ENCODE measurements around the gene INO80B.
"Not testable (repeated sequence)": the region's sequence is repeated elsewhere in the genome, so short reads cannot be mapped to it uniquely, and the experiment has no call there.

Gene INO80B
- total RNA-seq, result 0.48 to 0.96 reads per million in 2 experiments

DNA sequence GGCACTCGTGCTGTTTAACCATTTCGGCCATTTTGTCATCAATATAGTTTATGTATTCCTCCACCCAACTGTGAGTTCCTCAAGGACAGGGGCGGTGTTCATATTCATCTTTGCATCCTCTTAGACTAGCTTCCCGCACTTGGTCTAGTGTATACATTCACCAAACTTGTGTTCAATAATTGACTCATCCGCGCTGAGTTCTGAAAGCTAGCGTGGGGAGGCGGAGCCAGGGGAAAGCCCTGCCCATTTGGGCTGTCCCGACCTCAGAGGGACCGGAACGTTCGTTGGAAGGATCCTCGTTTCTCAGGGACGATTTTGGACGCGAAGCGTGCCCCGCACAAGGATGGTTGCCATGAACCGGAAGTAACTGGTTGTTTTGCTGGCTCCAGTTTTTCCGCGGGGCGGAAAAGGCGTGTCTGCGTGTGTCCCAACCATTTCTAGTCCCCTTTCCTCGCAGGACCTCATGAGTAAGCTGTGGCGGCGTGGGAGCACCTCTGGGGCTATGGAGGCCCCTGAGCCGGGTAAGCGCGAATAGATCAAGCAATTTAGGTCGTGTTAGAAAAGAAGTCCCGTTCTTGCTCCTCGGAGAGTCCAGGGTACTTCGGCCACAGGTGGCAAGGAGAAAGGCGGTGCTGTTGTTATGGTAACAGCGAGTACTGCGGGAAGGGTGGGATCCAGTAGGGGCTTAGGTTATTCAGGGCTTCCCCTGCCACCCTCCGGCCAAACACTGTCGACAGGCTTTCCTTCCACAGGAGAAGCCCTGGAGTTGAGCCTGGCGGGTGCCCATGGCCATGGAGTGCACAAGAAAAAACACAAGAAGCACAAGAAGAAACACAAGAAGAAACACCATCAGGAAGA lies at the start of gene INO80B:
TSS of gene INO80B (plus strand) at position 434 of the 858 bp plus-strand sequence. CDS start at position 464, 30 bp downstream.
- peak; percentile 94 for DNase-seq (ENCODE audit: low read depth)

DNA sequence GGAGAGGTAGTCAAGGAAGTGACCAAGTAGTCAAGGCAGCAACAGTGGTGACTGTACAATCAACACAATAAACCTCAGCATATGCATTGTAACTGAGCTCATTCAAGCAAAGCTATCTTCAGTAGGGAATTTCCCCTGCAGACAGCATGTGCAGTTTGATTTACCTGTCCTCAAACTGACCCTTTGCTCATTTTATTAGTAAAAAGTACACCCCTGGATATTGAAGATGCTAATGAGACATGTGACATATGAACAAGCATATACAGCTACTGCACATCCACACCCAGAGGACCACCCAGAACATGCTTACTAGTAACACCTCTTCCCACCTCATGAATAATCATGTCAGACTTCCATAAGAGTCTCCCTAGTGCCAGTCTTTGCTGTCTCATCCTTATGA lies 48.9 kb upstream of the INO80B start:
- no peak for DNase-seq (ENCODE audit: low read depth)

DNA sequence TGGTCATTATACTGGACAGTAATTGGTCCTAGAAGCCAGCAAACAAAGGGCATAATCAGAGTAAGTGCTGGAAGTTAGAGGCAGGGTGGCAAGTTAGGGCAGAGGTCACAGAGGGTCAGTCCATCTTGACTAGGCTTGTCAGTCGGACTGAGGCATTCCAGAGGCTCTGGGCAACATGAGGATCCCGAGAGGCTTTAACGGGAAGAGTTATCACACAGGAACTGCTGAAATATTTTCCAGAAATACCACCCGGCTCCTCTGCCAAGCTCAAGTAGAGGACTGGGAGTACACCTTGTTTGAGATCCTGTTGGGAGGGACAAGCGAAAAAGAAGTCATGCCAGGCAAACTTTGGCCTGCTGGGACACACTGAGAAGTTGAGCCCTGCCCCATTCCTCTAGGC lies 47.2 kb upstream of the INO80B start:
- no peak for DNase-seq (ENCODE audit: low read depth)

DNA sequence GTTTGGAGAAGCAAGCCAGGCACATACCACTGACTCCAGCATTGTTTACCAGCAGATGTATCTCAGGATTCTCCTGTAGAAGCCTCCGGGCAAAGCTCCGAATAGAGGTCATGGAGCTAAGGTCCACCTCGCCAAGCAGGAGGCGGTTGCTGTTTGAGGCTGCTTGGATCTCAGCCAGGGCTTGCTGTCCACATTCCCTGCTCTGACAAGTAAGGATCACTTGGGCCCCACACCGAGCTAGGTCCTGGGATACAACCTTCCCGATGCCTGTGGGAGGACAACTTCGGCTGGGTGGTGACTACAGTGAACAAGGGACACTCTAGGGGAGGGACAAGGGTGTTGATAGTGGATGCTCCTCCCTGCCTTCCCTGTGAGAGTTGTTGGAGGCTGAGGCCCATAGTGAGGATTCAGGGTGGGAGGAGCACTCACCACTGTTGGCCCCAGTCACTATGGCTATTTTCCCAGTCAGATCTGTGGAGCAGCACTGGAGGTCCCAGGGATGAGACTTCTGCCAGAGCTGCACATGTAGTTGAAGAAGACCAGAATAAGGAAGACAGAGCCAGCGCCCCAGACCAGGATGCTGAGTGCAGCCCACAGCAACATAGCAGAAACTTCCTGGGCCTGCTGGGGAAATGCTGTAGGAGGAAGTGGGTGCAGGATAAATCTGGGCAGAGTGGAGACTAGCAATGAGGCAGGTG lies 41.7 kb upstream of the INO80B start:
- DNase-seq (ENCODE audit: low read depth), result no peak

DNA sequence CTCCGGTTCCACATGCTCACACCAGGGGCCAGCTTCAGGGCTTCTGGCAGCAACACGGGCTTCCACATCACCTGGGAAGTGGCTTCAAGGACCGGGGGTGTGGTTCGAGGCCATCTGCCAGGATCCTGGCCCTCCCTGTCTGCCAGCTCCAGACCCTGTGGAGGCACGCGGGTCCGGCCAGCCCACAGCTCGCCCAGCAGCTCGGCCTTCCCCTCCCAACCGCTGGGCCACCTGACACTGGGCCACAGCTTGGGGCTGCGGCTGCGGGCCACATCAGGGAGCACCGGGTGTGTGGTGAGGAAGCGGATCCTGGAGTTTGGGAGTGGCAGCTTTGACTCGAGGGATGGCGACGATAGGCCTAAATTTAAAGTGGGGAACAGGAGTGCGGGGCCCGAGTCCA lies 40.4 kb upstream of the INO80B start:
- no peak for DNase-seq (ENCODE audit: low read depth)

DNA sequence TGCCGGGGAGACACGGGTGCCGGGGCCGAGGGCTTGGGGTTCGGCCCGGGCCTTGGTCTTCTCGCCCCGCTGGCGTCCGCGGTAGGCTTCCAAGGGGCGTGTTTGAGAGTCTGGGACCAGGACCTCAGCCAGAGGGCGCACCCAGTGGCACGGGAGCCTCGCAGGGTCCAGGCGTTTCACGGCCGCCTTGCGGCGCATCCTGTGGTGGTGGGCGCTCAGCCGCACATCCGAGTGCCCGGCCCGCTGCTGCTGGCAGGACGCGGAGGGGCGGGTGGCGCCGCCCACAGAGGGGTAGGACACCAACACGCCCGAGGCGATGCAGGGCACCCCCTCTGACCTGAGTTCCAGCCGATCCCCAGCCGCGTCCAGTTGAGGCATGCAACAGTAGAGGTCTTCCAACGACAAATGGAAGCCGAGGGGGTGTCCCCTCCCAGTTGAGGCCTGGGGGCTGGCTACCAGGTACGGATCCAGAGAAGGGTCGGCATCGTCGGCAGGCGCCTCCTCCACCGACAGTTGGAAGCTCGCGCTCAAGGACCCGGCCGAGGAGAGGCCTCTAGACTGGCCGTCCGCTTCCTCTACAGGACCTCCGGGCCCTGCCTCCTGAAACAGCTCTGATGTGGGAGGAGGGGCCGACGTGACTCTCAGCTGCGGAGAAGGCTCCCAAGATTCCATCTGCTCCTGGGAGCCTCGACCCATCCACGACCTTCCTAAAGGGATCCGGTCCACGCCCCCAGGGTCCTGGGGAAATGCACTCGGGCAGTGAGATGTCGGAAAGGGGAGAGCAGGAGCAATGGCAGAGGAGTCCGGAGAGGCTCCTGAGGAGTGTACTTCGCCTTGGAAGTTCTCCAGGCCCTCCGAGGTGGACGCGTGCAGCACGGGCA lies 39.8 kb upstream of the INO80B start:
- no peak for DNase-seq (ENCODE audit: low read depth)

DNA sequence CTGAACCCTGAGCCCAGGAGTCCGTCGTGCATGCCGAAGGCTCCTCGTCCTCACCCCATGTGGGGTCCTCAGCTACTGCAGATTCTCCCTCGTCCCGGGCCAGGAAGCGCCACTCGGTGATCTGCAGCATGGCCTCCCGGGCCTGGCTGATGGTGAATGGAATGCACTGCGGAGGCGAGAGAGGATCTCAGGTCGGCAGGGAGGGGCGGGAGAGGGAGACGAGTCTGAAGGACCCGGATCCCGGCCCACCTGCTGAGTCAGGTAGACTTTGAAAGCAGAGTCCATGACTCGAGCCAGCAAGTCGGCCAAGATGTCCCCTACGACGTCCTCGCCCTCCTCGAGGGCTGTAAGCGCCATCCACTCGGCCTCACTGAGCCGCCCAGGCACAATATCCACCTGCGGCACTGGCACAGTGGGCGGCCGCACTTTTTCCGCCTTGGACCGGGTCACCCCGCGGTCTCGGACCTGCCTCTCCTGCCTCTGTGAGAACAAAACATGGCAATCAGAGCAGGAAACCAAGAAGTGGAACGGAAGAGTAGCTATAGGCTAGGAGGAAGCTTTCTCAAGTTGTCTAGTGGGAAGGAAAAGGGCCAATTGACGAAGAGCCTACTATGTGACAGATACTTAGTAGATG lies 39.0 kb upstream of the INO80B start:
- DNase-seq (ENCODE audit: low read depth), result no peak

DNA sequence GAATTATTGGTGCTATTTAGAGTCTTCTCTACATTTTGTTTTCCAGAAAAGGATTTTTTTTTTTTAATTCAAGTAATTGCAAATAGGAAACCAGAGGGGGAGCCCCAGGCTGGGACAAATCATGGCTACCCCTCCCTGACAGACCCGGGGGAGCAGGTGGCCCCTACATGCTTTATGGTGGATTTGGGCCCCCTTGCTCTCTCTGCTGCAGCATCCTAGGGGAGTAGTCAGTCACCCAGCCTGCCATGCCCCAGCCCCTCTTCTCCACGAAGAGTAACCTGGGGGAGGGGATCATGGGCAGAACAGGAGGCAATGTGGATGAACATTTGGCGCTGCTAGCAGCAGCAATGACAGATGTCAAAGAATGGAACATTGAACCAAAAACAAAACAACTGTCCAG lies 38.1 kb upstream of the INO80B start:
- no peak for DNase-seq (ENCODE audit: low read depth)

DNA sequence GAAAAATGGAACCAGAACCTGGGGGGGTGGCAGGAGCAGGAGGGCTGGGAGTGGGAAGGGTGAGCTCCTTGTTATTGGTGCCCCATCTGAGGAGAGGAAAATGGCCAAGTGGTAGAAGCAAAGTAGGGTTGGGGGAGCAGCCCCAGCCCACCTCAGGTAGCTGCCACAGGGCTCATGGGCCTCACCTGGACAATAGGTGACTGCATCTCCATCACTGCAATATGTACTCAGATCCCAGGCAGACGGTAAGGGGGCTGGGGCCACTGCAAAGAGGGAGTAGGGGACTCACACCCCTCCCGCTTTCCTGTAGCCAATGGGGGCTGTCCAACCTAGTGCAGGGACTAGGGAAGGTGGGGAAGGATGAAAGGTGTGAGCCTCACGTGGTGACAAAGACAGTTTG lies 37.7 kb upstream of the INO80B start:
- no peak for DNase-seq (ENCODE audit: low read depth)

DNA sequence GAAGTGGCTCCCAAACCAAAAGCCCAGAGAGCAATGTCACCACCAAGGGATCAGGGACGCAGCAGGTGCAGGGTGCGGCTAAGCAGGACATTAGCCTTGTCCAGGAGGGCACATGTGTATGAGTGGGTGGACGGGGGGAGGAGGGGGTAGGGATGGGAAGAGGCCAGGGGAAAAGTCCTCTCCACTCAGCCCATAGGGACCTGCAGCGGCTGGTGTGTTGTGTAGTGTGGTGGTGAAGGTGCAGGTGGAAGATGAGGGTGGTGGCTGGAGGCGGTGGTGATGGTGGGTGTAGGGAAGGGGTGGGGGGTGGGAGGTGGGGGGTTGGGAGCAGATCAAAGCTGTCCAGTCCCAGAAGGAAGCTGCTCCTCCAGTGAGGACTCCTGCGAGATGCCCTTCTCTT lies 37.1 kb upstream of the INO80B start:
- DNase-seq (ENCODE audit: low read depth), result no peak

DNA sequence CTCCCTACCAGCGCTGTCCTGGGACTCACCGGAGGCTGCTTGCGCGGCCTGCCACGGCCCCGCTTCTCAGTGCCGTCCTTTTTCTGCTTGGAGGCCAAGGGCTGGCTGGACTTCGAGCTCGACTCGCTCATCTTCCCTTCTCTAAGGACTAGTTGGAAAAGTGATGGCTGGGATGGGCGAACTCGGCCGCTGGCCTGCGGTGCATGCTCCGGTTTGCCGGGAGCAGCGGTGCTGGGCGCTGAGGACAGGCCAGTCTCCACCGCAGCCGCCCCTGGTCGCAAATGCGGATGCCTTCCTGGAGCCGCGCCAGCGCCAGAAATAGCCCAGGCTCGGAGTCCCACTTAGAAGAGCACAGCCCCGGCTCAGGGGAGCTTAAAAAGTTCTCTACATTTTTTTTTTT lies 36.6 kb upstream of the INO80B start:
- DNase-seq (ENCODE audit: low read depth), result no peak

DNA sequence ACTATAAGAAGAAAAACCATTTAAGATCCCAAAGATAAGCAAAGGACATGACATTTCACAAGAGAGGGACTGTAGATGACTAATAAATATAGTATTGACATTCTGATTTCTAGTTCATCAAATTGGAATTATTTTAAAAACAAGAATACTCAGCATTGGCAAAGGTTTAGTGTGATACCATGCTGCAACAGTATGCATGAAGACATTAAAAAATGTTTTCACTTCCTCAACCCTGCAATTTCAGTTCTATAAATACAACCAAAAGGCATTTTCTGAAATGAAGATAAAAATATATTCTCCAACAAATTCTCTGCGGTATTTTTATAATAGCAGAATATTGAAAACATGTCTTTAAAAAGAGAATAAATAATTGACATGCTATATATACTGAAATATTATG lies 35.5 kb upstream of the INO80B start:
- no peak for DNase-seq (ENCODE audit: low read depth)

DNA sequence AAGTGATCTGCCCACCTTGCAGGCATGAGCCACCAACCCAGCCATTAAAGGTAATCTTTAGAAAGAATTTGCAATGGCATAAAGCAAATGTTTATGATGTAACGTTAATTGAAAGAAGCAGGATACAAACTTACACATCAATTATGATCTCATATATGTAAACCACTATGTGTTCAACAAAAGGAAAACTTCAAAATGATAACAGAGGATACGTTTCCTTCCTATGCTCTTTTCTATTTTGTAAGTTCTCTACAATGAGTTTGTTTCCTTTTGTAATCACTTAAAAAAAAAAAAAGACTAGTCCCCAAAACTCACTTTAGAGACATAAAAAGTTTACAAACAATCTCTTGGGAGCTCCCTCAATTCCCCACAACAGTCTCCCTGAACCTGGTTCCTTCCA lies 34.9 kb upstream of the INO80B start:
- DNase-seq (ENCODE audit: low read depth), result no peak

DNA sequence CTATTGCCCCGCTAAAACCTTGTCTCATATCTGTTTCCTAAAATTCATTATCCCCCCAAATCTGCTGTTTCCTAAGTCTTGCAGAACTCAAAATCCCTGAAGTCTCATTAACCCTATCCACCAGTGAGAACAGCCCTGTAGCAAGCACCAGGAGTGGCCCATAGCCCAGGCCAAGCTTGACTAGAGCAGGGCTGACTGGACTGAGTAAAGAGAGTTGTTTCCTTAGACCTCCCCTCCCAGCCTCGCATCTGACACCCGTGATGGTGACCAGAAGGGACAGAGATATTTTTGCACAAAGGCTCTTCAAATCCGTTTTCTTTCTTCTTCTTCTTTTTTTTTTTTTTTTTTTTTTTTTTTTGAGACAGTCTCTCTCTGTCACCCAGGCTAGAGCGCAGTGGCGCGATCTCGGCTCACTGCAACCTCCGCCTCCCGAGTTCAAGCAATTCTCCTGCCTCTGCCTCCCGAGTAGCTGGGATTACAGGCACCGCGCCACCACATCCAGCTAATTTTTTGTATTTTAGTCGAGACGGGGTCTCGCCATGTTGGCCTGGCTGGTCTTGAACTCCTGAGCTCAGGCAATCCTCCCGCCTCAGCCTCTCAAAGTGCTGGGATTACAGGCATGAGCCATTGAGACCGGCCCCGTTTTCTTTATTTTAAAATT lies 34.3 kb upstream of the INO80B start:
- not testable (repeated sequence) for DNase-seq (ENCODE audit: low read depth)

DNA sequence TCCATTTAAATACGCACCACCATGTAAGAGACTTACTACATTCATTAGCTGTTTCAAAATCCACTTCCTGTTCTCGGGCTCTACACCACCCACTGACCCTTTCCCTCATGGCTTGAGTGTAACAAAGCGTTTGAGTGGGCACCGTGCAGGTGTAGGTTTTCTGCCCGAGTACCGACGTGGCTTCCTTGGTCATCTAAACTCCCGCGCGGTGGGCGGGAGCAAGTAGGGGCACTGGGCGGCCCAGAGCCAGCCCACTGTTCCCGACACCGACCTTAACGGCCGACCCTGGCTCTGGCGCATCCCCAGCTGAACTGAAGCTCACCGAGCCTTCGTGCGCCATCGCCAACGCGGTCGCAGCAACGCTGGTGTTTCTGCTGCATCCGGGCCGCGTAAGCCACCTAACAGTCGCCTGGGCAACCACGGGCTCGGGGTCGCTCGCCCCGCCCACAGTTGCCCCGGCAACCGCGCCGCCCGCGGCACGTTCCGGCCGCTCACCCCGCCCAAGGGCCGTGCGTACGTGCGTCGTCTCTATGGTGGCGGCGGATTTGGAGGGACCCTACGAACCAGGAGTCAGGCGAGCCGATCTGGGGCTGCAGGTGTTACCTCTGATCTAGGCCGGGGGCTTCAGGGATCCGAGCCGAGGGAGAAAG lies 33.5 kb upstream of the INO80B start, which contains the start of the genes C2orf81 and WDR54:
TSS of gene C2orf81 (minus strand) at position 399 of the 650 bp plus-strand sequence. CDS start at position 340, 59 bp downstream.
TSS of gene WDR54 (plus strand) at position 510 of the 650 bp plus-strand sequence. CDS start 424 bp downstream, outside the sequence.
- peak; percentile 85 for DNase-seq (ENCODE audit: low read depth)

DNA sequence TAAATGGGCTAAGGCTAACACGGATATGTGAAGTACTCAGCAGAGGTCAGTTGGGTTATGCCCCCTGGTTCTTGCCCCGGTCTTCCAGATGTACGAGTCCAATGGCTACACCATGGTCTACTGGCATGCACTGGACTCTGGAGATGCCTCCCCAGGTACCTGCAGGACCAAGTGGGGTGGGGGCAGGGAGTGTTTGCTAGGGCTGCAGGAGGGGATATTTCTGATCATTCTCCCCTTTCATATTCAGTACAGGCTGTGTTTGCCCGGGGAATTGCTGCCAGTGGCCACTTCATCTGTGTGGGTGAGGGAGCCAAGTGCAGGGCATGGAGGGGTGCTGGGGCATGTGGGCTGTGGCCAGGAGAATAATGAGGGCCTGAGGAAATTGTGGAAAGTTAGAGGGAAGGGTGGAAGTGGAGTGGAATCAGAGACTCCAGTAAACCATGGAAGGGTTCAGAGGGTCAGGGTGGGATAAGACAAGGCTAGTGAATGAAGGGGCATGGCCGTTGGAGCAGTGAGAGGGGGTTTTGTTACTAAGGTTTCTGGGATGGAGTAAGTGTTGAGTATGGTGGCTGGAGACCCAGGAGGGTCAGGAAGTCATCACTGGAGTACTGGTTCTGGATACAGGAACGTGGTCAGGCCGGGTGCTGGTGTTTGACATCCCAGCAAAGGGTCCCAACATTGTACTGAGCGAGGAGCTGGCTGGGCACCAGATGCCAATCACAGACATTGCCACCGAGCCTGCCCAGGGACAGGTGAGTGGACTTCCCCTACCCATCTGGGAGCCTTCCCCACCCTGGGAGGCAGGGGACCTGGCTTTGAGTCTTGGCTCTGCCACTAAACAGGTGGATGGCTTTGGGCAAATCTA lies 31.4 kb upstream of the INO80B start:
- DNase-seq (ENCODE audit: low read depth), result no peak

DNA sequence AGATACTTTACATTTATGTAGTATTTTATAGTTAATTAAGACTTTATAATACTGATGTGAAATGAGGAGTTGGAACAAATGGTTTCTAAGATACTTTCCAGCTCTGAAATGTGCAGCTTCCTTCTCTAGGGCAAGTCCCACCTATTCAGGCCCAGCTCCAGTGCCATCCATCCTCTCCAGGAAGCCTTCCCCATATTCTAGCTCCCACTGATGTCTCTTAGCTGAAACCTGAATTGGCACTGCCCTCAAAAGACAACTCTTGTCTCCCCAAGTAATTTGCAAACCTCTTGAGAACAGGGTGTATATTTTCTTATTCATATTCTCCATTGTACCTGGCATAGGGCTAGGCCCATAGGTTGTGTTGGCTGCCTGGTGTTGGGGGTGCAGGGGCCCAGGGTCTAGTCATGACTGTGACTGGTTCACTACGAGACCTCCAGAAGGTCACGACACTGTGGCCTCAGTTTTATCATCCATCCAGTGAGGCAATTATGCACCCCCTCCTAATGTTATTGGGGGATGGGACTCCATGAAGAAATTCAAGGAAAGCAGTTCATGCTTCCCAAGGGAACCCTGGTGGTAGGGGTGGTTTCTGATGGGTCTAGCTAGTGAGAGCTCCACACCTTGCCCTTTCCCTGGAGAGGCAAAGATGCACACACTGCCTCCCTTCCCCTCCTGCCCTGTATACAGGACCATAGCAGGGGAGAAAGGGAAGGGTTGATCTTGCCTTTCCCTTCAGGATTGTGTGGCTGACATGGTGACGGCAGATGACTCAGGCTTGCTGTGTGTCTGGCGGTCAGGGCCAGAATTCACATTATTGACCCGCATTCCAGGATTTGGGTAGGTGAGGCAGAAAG lies 30.5 kb upstream of the INO80B start:
- no peak for DNase-seq (ENCODE audit: low read depth)

DNA sequence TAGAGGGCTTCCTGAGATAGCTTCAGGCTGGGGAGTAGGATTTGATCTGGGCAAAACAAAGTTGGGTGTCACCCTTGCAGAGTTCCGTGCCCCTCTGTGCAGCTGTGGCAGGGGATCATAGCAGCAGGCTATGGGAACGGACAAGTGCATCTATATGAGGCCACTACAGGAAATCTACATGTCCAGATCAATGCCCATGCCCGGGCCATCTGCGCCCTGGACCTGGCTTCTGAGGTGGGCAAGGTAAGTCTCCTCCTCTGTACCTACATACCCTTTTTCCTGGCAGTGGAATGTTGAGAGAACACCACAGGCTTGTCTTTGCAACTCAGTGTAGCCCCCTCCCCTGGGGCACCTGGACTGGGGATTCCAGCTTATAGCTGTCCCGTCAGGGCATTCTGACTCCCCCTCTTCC lies 29.9 kb upstream of the INO80B start:
- DNase-seq (ENCODE audit: low read depth), result no peak

DNA sequence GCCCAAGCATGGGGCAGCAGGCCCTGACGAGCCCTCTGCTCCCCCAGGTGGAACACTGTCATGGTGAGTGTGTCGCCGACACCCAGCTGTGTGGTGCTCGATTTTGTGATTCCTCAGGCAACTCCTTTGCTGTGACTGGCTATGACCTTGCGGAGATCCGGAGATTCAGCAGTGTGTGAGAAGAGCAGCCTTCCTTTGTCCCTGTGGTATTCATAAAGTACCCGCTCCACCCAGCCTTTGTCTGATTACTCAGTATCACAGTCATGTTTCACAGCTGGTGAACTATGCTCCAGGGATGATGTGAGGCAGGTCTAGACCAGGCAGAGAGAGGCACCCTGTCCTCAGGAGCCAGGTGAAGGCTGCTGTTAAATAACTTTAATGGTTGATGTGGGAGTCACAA lies 29.4 kb upstream of the INO80B start:
- no peak for DNase-seq (ENCODE audit: low read depth)
